SK-N-DZ (cell line): Measurements from ENCODE around the gene MLXIP.
"Not testable (repeated sequence)": the region's sequence is repeated elsewhere in the genome, so short reads cannot be mapped to it uniquely, and the experiment has no call there.

Source experiments
- DNase-seq: peaks from one replicate; pipeline ENCODE4 v3.0.0-alpha.2; 2015; ENCODE audit warnings: low spot score

Gene MLXIP

DNA sequence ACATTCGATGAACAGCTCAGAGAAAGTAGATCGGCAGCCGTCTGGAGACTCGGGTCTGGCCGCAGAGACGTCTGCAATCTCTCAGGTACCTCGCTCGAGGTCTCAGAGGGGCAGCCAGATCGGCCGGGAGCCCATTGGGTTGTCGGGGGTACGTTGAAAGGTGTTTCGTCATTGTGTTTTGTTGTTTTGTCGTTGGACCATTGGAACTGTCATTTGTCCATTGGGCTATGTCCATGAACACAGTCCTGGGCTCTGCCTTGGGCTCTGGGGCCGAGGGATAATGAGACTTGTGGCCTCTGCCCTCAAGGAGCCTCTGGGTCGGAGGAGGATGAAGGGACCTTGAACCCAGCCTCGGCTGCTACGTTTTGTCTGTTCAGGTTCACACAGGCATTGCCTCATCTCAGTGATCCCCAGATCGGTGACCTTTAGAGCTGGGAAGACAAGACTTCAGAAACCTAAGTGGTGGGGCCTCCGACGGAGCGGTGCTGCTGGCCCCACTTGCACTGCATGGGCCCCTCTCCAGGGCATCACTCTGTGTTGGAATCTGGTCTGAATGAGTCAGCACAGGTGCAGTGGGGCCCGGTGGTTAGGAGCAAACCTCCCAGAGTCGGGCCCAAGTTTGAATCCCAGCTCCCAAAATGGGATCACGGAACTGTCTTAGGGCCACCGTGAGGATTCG, 23.6 kb upstream of the MLXIP start:
- DNase-seq: no peak

DNA sequence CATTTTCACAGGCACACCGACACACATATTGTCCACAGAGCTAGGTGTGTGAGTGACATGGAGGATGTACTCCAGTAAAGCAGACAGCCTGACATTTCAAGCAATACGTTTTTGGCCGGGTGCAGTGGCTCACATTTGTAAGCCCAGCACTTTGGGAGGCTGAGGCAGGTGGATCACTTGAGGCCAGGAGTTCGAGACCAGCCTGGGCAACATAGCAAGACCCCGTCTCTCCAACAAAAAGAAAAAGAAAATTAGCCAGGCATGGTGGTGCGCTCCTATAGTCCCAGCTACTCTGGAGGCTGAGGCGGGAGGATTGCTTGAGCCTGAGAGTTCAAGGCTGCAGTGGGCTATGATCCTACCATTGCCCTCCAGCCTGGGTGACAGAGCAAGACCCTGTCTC, 22.1 kb upstream of the MLXIP start:
- not testable (repeated sequence) for DNase-seq

GRCh38 chr12:122057007-122057735, 21.4 kb upstream of the MLXIP start:
- DNase-seq: no peak

- DNase-seq: no peak
Measured at GRCh38 chr12:122057769-122058168, 20.8 kb upstream of the MLXIP start.

DNA sequence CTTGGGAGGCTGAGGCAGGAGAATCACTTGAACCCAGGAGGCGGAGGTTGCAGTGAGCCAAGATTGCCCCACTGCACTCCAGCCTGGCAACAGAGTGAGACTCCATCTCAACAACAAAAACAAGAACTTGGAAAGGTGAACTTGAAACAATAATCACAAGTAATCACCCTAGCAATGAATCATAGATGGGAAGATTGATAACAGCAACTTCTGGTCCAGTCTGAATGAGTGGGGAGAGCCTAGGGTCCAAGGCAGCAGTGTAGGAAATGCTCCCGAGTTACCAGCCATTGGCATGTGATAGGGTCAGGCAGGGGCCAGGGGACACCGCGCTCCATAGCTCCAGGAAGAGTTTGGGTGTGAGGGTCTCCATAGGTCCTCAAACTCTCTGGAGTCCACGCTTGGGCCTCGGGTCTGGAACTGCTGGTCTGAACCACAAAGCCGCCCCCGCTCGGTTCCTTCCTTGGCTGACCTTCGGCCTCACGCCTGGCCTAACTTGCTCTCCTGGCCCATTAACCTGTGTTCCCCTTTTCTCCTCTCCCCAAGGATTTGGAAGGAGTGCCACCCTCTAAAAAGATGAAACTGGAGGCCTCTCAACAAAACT, 19.9 kb upstream of the MLXIP start:
- DNase-seq: no peak

GRCh38 chr12:122059203-122059960, 19.2 kb upstream of the MLXIP start:
- no peak for DNase-seq

- DNase-seq: no peak
Measured at GRCh38 chr12:122060081-122060501, 18.5 kb upstream of the MLXIP start.

GRCh38 chr12:122061253-122061652, 17.3 kb upstream of the MLXIP start:
- no peak for DNase-seq

- peak; percentile 79 for DNase-seq
Measured at GRCh38 chr12:122062832-122063693, 15.5 kb upstream of the MLXIP start.

DNA sequence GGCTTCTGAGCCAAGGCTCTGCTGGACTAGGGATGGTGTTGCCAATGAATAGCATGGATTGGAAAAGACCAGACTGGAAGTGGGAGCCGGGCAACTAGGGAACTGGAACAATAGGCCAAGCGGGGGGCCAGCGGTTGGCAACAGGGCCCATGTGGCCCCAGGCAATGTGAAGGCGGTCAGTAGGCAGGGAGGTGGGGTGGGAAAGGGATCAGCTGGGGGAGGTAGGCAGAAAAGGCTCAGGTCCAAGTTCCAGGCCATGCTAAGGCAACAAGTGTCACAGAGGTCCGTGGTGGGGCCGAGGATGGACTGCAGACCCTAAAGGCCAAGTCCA, 14.9 kb upstream of the MLXIP start:
- no peak for DNase-seq

DNA sequence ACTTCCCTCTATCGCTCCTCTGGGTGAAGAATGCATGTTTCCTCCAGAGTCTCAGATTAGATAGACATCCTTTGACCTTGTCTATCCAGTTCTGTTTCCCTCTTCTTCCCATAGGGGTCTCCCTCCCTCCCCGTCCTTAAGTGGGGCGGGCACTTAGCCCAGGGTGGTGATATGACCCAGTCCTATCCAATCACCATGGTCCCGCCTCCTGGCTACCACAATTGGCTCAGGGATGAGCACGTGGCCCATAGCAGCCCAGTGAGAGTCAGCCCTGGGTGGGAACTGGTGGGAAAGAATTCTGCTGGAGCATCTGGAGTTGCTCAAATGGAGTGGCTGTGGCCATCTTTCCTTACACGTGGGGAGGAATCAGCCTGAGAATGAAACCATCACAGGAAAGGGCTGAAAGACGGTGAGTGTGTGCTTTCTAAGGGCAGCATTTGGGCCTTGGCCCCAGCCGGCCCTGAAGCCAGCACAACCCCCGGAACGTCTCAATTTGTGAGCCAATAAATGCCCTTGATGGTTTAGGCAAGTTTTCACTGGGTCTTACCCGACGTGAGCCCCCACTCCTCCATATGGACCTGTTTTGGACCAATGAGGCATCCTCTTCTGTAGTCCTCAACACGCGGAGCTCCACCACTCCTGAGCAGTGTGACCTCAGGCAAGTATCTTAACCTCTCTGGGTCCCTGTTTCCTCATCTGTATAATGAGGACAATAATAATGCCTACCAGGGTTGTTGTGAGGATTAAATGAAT, 14.4 kb upstream of the MLXIP start:
- peak; percentile 100 for DNase-seq

DNA sequence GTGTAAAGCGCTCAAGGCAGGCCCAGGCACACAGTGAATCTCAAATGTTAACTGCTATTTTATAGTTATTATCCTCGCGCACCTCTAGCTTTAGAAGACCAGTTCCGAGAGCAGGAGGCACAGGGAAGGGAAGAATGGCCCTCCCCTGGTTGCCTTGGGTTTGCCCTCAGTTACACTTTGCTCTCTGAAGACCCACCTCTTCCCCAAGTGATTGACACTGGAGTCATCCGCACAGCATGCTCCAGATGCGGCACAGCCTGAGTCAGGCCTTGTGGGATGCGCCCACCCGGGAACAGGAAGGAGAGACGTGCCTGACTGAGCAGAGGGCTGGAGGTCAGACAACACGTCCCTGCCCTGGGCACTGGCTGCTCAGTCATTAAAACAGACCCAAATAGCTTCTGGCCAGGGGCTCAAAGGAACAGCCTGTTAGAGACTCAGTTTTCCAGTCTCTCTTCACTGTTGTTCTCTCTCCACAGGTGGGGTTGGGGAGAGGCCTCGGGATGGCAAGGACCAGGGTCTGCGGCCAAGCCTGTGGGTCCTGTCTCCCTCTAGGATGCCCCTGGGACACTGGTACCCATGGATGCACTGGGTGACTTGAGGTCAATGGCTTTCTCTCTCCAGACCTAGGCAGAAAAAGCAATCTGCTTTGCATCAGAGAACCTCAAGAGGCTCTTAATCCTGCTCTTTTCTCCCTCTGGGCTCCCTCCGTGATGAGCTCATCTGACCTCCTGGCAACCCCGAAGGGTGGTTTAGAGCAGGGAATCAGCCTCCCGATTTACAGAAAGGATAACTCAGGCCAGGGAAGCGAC, 13.6 kb upstream of the MLXIP start:
- DNase-seq: peak; percentile 89

GRCh38 chr12:122067548-122067947, 11.0 kb upstream of the MLXIP start:
- no peak for DNase-seq

GRCh38 chr12:122067966-122068365, 10.6 kb upstream of the MLXIP start:
- DNase-seq: no peak

DNA sequence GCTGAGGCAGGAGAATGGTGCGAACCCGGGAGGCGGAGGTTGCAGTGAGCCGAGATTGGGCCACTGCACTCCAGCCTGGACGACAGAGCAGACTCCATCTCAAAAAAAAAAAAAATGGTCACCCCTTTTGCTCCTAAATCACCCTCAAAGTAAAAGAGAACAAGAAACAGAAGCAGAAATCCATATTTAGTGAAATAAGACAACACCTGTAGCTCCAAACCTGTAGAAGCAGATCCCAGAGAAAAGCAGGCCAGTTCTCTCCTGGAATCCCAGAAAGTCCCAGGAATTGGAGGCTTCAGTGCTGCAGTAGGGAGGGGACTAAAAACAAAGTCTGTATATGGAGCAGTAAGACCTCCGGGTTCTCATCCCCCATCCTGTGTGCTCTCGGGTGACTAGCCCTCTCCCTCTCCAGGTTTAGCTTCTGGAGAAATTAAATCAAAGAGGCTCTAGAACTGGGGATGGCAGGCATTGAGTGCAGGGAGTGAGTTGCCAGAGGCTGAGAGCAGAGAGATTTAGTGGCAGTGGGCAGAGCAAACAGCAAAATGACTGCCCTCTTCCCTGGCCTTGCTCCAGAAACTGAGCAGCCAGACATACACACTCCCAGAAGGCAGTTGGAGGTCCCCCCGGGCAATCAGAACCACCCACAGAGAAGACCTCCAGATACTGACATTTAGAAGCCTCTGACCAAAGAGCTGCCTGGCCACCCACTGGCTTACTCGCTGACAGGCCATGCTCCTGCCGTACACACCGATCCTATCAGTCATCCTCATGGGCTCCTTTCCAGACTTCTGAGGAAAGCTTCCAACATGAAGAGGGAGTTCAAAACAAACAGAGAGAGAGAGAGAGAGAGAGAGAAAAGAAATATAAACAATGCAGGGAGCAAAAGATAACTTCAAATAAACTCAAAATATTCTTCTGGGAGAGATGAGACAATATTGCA, 6.3 kb upstream of the MLXIP start:
- DNase-seq: peak; percentile 57

GRCh38 chr12:122073815-122074214, 4.7 kb upstream of the MLXIP start:
- DNase-seq: no peak

DNA sequence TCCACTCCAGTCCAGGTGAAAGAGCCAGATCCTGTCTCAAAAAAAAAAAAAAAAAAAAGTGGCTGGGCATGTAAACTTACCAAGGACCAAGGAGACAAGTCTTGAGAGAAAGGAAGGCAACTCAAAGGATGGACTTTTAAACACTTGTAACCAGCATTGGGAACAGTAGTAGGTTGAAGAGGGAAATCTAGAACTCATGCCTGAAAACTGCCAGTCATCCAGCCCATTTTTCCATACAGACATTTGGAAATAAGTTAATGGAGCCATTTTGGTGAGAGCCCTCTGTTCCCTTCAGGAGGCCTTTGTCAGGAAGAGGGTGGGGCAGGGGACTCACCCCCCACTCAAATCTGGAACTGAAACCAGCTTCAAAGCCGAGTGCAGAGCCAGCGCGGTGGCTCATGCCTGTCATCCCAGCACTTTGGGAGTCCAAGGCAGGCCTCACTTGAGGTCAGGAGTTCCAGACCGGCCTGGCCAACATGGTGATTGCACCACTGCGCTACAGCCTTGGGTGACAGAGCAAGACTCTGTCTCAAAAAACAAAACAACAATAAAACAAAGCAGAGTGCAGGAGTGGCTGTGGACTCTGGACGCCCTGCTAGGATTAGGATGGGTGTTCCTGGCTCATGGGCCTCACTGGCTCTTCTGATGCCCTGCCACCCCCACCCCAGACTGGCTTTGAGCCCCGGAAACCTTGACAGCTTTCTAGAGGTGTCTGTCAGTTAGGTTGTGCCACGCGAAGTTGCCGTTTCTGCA, 1.6 kb upstream of the MLXIP start:
- no peak for DNase-seq

DNA sequence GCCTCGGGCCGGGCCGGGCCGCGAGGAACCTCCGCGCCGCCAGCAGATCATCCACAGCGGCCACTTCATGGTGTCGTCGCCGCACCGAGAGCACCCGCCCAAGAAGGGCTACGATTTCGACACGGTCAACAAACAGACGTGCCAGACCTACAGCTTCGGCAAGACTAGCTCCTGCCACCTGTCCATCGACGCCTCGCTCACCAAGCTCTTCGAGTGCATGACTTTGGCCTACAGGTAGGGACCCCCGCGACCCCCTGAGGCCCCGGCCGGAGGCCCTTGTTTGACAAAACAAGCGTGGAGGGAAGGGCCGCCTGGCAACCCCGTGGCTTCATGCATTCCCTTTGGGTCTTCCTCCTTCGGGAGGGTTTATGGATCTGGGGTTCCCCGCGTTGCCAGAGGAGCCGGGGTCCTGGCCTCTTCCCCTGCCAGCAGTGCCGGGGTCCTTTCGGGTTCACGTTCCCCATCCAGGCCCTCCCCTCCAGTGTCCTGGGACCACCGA, 526 bp downstream of the MLXIP start:
- no peak for DNase-seq
